22Rv1 (cell line): ENCODE measurements around the gene GMDS.

Source experiments
- CTCF ChIP-seq: fragments of 450-650 bp; IDR thresholded peaks from 2 replicates; pipeline ENCODE4 v1.5.1; 2017; ENCODE audit warnings: mild to moderate bottlenecking
- ZFX ChIP-seq: fragments of 450-650 bp; IDR thresholded peaks from 2 replicates; pipeline ENCODE4 v1.6.1; 2017; ENCODE audit warnings: antibody characterized with exemption, borderline replicate concordance

- no peak for TF ChIP-seq CTCF
- TF ChIP-seq ZFX, result no peak
Measured at GRCh38 chr6:1915226-1915625, 330.2 kb downstream of the GMDS start.
